ENCODE results near the gene FOXP1. TPM values are rescaled to one million over a fixed set of nuclear protein-coding genes. Genes with fewer than 3 reads are reported as not detected.
A peak's percentile ranks its signal among the peaks of the same experiment; 100 is the strongest.

The FOXP1 gene
- total RNA-seq, 3 donors from 2014 or later, result 61.9 to 267 (median 146) TPM

- TF ChIP-seq POLR2A (IDR thresholded peaks at IDR 0.05), result no peak
- intact Hi-C loops (cut with DNase I; ENCODE audit: low total_unique reads), result loop anchor here (10.0 kb wide), 1 partner anchor 76 kb away; no protein-coding TSS in a partner anchor
- Histone ChIP-seq H3K36me3 (peaks cover 3% of the 10 kb centered on the region), H3K4me3 (no peak overlapping the region), H3K9me3 (no peaks in the 10 kb centered on the region), H3K27ac (peak overlapping the region in 1 of 2 donors; percentile 51), H3K27me3 (no peaks in the 10 kb centered on the region), H3K4me1 (no peaks in the 10 kb centered on the region)
- no peak for DNase-seq (ENCODE audit: low spot score in 2 of 2)
Observed at GRCh38 chr3:70989174-70989573, 594.4 kb downstream of the FOXP1 start.

- TF ChIP-seq CTCF (IDR thresholded peaks at IDR 0.05) (no peak), POLR2AphosphoS5 (IDR thresholded peaks at IDR 0.05) (no peak), POLR2A (IDR thresholded peaks at IDR 0.05) (no peak)
Observed at GRCh38 chr3:70988111-70988510, 595.4 kb downstream of the FOXP1 start.

GRCh38 chr3:70985572-70985971 is 598.0 kb downstream of the FOXP1 start:
- peaks cover 0 to 19% of the 10 kb centered on the region in 2 donors for H3K4me1 ChIP-seq
- peak overlapping the region; percentile 20 to 87 for H3K27ac ChIP-seq
- H3K9me3 ChIP-seq, result no peaks in the 10 kb centered on the region
- DNase-seq (ENCODE audit: low spot score in 2 of 2), result no peak
- intact Hi-C loops (cut with DNase I; ENCODE audit: low total_unique reads), result loop anchor here (10.0 kb wide), 1 partner anchor 79 kb away; no protein-coding TSS in a partner anchor
- no peak for TF ChIP-seq POLR2AphosphoS5 (IDR thresholded peaks at IDR 0.05)
- TF ChIP-seq CTCF (IDR thresholded peaks at IDR 0.05), result no peak
- TF ChIP-seq POLR2A (IDR thresholded peaks at IDR 0.05), result no peak
- H3K27me3 ChIP-seq, result no peaks in the 10 kb centered on the region
- H3K4me3 ChIP-seq, result no peak overlapping the region
- H3K36me3 ChIP-seq, result peaks cover 3% of the 10 kb centered on the region

More at GRCh38 chr3:70988111-70988510, 595.4 kb downstream of the FOXP1 start:
- DNase-seq (ENCODE audit: low spot score in 2 of 2), result no peak
- Histone ChIP-seq H3K4me3 (no peak overlapping the region), H3K27ac (peak overlapping the region in 1 of 2 donors; percentile 51), H3K27me3 (no peaks in the 10 kb centered on the region), H3K36me3 (peaks cover 3% of the 10 kb centered on the region), H3K4me1 (peaks cover 0 to 8% of the 10 kb centered on the region in 2 donors), H3K9me3 (no peaks in the 10 kb centered on the region)
- intact Hi-C loops (cut with DNase I; ENCODE audit: low total_unique reads), result loop anchor here (10.0 kb wide), 1 partner anchor 77 kb away; no protein-coding TSS in a partner anchor

DNA sequence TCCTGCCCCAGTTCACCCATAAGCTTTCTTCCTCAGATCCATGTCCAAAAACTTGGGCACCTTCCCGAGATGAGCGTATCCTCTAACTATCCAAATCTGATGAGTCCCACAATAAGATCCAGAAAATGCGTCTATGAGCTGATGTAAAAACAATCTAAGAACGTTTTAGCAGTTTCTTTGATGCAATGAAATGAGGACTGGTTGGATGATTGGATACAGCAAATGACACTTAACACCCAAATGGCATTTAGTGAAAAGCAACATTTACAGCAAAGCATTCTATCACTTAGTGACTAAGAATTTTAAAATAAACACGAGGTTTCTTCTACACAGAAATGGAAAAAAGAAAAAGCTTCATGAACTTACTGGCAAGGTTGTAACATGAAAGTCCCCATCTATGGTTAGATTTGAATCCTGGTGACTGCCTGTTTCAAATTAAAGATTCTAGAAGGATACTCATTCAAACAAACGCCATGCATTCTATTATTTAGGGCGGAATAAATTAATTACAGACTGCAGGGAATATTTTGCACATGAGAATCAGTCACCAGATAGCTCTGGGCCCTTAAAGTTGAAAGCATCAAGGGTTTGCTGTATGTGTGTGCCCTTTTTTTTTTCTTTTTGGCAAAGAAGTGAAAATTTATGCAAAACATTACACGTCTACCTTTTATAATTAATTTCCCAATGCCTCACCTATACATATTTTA is 598.6 kb downstream of the FOXP1 start:
- DNase-seq (ENCODE audit: low spot score in 2 of 2), result no peak
- intact Hi-C loops (cut with DNase I; ENCODE audit: low total_unique reads), result loop anchor here (10.0 kb wide), 1 partner anchor 80 kb away; no protein-coding TSS in a partner anchor
- H3K4me1 ChIP-seq, result peaks cover 0 to 25% of the 10 kb centered on the region in 2 donors
- H3K27ac ChIP-seq, result peak overlapping the region; percentile 87 to 95
- no peaks in the 10 kb centered on the region for H3K27me3 ChIP-seq
- H3K36me3 ChIP-seq, result peaks cover 3% of the 10 kb centered on the region
- TF ChIP-seq CTCF (IDR thresholded peaks at IDR 0.05) (no peak), POLR2AphosphoS5 (IDR thresholded peaks at IDR 0.05) (no peak), POLR2A (IDR thresholded peaks at IDR 0.05) (no peak)
- H3K4me3 ChIP-seq, result no peak overlapping the region
- H3K9me3 ChIP-seq, result no peaks in the 10 kb centered on the region

- H3K27me3 ChIP-seq, result no peaks in the 10 kb centered on the region
- H3K4me1 ChIP-seq, result peaks cover 0 to 25% of the 10 kb centered on the region in 2 donors
- H3K27ac ChIP-seq, result peak overlapping the region; percentile 87 to 95
- H3K36me3 ChIP-seq, result peaks cover 3% of the 10 kb centered on the region
- H3K9me3 ChIP-seq, result no peaks in the 10 kb centered on the region
- TF ChIP-seq CTCF (IDR thresholded peaks at IDR 0.05), result no peak
- TF ChIP-seq POLR2AphosphoS5 (IDR thresholded peaks at IDR 0.05), result peak; percentile 49 to 86 (median 79)
- peak; percentile 63 to 80 for DNase-seq (ENCODE audit: low spot score in 2 of 2)
- intact Hi-C loops (cut with DNase I; ENCODE audit: low total_unique reads), result loop anchor here (10.0 kb wide), 1 partner anchor 82 kb away; no protein-coding TSS in a partner anchor
- H3K4me3 ChIP-seq, result peak overlapping the region in 1 of 3 donors; percentile 37
Observed at GRCh38 chr3:70982700-70983140, 600.8 kb downstream of the FOXP1 start.

Measured in breast epithelium (tissue), 4 donors.